Effector memory CD8-positive, alpha-beta T cell (primary cell): ENCODE results near the gene SHOC1.
"Not testable (repeated sequence)": the region's sequence is repeated elsewhere in the genome, so short reads cannot be mapped to it uniquely, and the experiment has no call there.

Source experiments
- ATAC-seq: fragments of 150-1000 bp; cut with Tn5 transposase; replicated peaks from 2 replicates; pipeline ENCODE4 v1.10.0; 2021; ENCODE audit warnings: mild to moderate bottlenecking, moderate library complexity
- DNase-seq, 3 experiments: peaks; one replicate each; pipeline ENCODE4 v3.0.0; 2021
- H3K27ac Mint-ChIP-seq, 2 donors: one replicate each; pipeline ENCODE4 v1.8.0; 2022; ENCODE audit warnings: mild to moderate bottlenecking in 2 of 2, mixed read lengths in 2 of 2, moderate library complexity in 2 of 2
- H3K27me3 Mint-ChIP-seq, 2 donors: one replicate each; pipeline ENCODE4 v1.8.0; 2022; ENCODE audit warnings: mixed read lengths in 2 of 2
- H3K36me3 Mint-ChIP-seq: one replicate; pipeline ENCODE4 v1.8.0; 2022; ENCODE audit warnings: mild to moderate bottlenecking, moderate library complexity, mixed read lengths; ENCODE audit not compliant: insufficient read depth
- H3K4me1 Mint-ChIP-seq, 2 donors: one replicate each; pipeline ENCODE4 v1.8.0; 2022; ENCODE audit warnings: low read depth in 2 of 2, mixed read lengths in 2 of 2
- H3K4me3 Mint-ChIP-seq, 2 donors: one replicate each; pipeline ENCODE4 v1.8.0; 2022; ENCODE audit warnings: mild to moderate bottlenecking in 2 of 2, mixed read lengths in 2 of 2, moderate library complexity in 2 of 2
- H3K9me3 Mint-ChIP-seq, 2 donors: one replicate each; pipeline ENCODE4 v1.8.0; 2022; ENCODE audit warnings: mixed read lengths in 2 of 2

The SHOC1 gene

DNA sequence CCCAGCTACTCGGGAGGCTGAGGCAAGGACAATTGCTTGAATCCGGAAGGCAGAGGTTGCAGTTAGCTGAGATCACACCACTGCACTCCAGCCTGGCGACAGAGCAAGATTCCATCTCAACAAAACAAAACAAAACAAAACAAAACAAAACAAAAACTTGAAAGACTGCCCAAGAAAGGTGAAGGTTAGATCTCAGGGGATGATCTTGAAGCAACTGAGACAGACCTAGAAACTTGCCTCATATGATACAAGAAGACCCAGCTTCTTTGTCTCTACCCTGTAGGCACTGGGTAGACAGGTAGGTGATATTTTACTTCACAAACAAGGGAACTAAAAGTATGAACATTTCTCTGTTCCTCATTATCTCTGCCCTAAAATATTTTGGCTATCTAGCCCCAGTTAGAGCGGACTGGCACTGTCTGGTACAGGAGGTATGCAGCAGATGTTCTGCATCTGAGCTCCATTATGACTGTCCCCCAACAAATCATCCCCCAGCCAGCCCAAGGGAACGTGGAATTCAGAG lies 26.3 kb upstream of the SHOC1 start:
- Mint-ChIP-seq H3K4me3 (no peak overlapping the region), H3K36me3 (no peaks in the 10 kb centered on the region), H3K27me3 (peaks cover 15 to 17% of the 10 kb centered on the region in 2 donors), H3K4me1 (no peaks in the 10 kb centered on the region), H3K9me3 (no peaks in the 10 kb centered on the region), H3K27ac (no peak overlapping the region)
- no peak for DNase-seq
- ATAC-seq, result no peak

DNA sequence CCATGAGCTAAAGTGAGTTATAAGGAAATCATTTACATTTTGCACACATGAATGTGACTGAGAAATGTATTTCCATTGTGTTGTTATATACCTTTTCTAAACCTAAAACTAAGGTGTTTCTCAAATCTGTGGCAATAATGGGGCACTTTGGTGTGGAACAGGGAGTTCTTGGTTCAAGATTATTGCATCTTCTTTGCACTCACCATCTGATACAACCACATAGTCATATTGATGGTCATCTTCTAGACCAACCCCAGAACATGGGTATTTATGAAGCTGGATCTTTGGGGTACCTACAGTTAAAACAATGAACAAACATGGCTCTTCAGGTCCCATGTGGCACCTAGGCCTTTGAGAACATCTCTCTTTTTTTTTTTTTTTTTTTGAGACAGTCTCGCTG lies 24.6 kb upstream of the SHOC1 start:
- no peak for ATAC-seq
- DNase-seq, result no peak
- H3K27me3 Mint-ChIP-seq, result peaks cover 15 to 25% of the 10 kb centered on the region in 2 donors
- H3K4me1 Mint-ChIP-seq, result peaks cover 0 to 1% of the 10 kb centered on the region in 2 donors
- no peaks in the 10 kb centered on the region for H3K9me3 Mint-ChIP-seq
- H3K36me3 Mint-ChIP-seq, result no peaks in the 10 kb centered on the region
- H3K27ac Mint-ChIP-seq, result no peak overlapping the region
- H3K4me3 Mint-ChIP-seq, result no peak overlapping the region

DNA sequence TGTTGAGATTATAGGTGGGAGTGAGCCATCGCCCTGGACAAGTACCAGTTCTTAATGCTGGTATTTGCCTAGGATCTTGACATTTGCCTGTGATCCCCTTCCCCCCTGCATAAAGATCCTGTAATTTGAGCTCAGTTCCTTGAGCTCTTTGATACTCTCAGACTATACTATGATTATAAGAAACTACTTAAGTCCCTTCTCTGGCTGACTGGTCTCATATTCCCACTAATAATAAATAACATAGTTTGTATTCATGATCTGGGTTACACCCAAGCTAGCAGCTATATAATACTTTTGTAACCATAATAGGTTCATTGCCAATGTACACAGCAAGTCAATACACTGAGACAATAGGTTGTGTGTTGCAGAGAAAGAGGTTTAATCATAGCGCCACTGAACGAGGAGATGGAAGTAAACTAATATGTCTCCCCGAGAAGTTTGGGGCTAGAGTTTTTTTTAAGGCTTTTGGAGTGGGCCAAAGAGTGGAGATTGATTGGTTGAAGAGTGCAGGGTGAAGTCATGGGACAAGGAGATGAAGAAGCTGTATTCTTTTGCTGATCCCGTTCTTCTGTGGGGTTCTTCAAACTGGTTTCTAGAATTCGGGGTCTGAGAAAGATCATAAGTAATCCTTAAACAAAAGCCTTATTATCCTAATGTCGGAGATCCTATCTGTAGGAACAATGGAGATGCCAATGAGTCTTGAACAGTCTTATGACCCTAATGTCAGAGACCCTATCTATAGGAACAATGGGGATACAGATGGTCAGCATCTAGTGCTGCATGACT lies 20.7 kb upstream of the SHOC1 start:
- no peaks in the 10 kb centered on the region for H3K9me3 Mint-ChIP-seq
- H3K4me3 Mint-ChIP-seq, result no peak overlapping the region
- no peaks in the 10 kb centered on the region for H3K36me3 Mint-ChIP-seq
- peaks cover 4 to 14% of the 10 kb centered on the region in 2 donors for H3K27me3 Mint-ChIP-seq
- H3K4me1 Mint-ChIP-seq, result peaks cover 0 to 1% of the 10 kb centered on the region in 2 donors
- DNase-seq, result no peak
- ATAC-seq, result no peak
- no peak overlapping the region for H3K27ac Mint-ChIP-seq

DNA sequence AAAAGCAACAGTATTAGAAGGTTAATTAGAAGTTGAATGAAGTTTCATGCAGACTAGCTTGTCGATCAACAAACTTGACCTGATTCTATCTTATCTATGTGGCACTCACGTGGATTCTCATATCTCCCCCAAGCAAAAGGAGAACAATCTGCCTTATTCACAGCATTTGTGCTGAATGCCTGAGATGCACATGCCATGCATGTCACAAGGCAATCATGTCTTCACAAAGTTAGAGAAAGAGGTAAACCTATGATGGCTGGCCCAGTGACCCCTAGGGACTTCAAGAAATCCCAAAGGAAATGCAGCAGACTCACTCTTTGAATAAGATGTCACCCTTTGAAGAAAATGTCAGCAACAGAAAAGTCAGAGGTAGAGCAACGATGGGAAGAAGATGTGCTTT lies 17.6 kb upstream of the SHOC1 start:
- Mint-ChIP-seq H3K36me3 (no peaks in the 10 kb centered on the region), H3K27me3 (peaks cover 0 to 8% of the 10 kb centered on the region in 2 donors), H3K9me3 (no peaks in the 10 kb centered on the region), H3K4me3 (no peak overlapping the region), H3K4me1 (peaks cover 0 to 1% of the 10 kb centered on the region in 2 donors), H3K27ac (no peak overlapping the region)
- DNase-seq (no peak), ATAC-seq (no peak)

DNA sequence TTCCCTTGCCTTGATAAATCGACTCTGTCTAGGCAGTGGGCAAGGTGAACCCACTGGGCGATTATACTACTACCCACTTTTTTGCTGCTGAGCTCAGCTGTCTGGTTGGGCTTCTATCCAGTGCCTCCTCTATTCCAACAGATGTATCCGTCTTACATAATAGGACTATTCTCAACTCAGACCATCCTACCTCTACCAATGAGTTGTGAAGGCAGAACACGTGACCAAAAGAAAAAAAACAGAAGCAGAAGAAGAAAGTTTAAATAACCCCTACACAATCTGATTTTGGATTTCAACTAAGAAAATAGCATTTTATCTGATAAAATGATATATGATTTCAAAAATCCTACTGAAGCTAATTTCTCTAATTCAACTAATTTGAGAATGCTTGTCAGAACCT lies 16.2 kb upstream of the SHOC1 start:
- ATAC-seq, result no peak

DNA sequence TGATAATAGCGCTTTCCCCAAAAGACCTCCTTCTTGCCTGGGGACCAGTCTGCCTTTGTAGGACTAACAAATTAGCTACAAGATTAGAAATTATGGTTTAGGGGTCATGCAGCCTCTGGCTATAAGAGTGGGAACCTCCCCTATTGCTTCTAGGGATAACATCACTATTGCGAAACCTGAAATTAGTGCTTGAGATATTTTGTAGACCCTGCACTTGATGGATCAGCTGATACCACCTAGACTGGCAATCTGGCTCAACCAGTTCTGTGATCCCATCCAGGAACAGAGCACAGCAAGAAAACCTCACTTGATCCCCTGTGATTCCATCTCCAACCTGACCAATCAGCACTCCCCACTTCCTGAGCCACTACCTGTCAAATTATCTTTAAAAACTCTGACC lies 15.7 kb upstream of the SHOC1 start:
- H3K36me3 Mint-ChIP-seq, H3K27ac Mint-ChIP-seq, H3K4me1 Mint-ChIP-seq, H3K4me3 Mint-ChIP-seq, ATAC-seq, H3K9me3 Mint-ChIP-seq, DNase-seq: not testable (repeated sequence)
- peaks cover 0 to 12% of the 10 kb centered on the region in 2 donors for H3K27me3 Mint-ChIP-seq

More for the DNA sequence above, 16.2 kb upstream of the SHOC1 start:
- no peak overlapping the region for H3K4me3 Mint-ChIP-seq
- no peaks in the 10 kb centered on the region for H3K9me3 Mint-ChIP-seq
- no peaks in the 10 kb centered on the region for H3K36me3 Mint-ChIP-seq
- DNase-seq, result no peak
- peaks cover 0 to 12% of the 10 kb centered on the region in 2 donors for H3K27me3 Mint-ChIP-seq
- no peak overlapping the region for H3K27ac Mint-ChIP-seq
- H3K4me1 Mint-ChIP-seq, result peaks cover 0 to 1% of the 10 kb centered on the region in 2 donors

DNA sequence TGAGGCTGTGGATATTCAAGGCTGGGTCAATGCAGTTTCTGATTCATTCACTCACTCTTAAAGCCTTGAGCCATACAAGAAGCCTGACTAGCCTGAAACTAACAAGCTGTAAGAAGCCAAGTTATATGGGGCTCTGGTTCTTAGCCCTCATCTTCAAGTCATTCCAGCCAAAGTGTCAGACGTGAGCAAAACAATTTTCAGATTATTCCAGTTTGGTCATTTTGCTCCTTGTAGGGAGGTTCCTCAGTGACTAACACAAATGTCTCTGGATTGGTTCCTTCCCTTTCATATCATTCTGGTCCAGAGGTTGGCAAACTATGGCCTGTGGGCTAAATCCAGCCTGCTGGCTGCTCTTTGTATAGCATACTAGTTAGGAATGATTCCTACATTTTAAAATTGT lies 12.5 kb upstream of the SHOC1 start:
- Mint-ChIP-seq H3K4me1 (peaks cover 0 to 1% of the 10 kb centered on the region in 2 donors), H3K27ac (no peak overlapping the region), H3K27me3 (peaks cover 5 to 12% of the 10 kb centered on the region in 2 donors), H3K4me3 (no peak overlapping the region), H3K36me3 (no peaks in the 10 kb centered on the region), H3K9me3 (no peaks in the 10 kb centered on the region)
- DNase-seq (no peak), ATAC-seq (no peak)

DNA sequence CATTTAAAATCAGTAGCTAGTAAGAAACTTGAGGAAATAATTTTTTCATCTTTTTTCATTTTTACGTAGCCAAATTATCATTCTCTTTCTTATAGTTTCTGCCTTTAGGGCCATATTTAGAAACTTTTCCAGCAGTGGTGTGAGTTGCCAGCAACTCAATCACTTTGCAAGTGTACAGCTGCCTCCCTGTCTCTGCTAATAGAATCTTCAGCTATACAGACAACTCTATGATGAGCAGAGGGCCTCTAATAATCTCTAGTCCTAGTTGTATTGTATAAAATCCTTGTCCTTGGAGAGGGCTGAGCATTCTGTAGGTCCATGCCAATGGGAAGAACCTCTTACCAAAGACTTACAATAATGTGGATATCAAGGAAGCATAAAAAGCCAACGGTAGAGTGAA lies 11.5 kb upstream of the SHOC1 start:
- peaks cover 3% of the 10 kb centered on the region in 2 donors for H3K4me1 Mint-ChIP-seq
- peaks cover 5 to 12% of the 10 kb centered on the region in 2 donors for H3K27me3 Mint-ChIP-seq
- no peak overlapping the region for H3K27ac Mint-ChIP-seq
- no peaks in the 10 kb centered on the region for H3K36me3 Mint-ChIP-seq
- no peaks in the 10 kb centered on the region for H3K9me3 Mint-ChIP-seq
- no peak for ATAC-seq
- no peak overlapping the region for H3K4me3 Mint-ChIP-seq
- DNase-seq, result no peak

DNA sequence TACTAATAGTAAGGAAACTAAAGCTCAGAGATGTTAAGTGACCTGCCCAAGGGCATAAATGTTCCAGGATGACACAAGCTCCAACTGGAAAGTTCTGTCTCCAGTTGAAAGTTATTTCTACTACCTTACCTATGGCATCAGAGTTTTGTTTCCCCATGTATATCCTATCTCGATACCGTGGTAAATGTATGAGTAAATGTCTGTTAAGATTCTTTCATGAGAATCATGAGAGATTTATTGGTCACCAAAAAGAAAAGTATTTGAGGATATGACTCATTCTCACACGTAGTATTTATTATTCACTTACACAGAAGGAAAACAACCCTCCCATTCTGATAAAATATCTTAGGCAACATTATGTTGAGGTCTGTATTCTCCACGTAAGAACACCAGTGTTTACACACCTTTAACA lies 11.1 kb upstream of the SHOC1 start:
- no peaks in the 10 kb centered on the region for H3K36me3 Mint-ChIP-seq
- no peak for DNase-seq
- peaks cover 4 to 5% of the 10 kb centered on the region in 2 donors for H3K4me1 Mint-ChIP-seq
- no peaks in the 10 kb centered on the region for H3K9me3 Mint-ChIP-seq
- H3K27me3 Mint-ChIP-seq, result peaks cover 5 to 12% of the 10 kb centered on the region in 2 donors
- H3K4me3 Mint-ChIP-seq, result no peak overlapping the region
- no peak for ATAC-seq
- H3K27ac Mint-ChIP-seq, result no peak overlapping the region

DNA sequence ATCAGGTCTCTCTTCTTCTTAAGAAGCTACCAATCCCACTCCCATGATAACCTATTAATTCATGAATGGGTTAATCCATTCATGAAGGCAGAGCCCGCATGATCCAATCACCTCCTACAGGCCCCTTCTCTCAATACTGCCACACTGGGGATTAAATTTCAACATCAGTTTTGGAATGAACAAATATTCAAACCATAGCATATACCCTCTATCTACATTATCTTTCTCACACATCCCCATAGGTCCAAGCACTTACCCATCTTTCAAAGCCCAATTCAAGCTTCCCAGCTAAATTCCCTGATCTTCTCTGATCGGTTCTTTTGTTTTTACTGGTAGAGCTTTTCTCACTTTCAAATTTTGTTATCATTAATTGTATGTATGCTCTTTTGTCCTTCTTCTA lies 10.5 kb upstream of the SHOC1 start:
- no peak for DNase-seq
- ATAC-seq, result no peak
- Mint-ChIP-seq H3K27ac (no peak overlapping the region), H3K4me3 (no peak overlapping the region), H3K4me1 (peaks cover 4 to 9% of the 10 kb centered on the region in 2 donors), H3K36me3 (no peaks in the 10 kb centered on the region), H3K9me3 (no peaks in the 10 kb centered on the region), H3K27me3 (peaks cover 5 to 12% of the 10 kb centered on the region in 2 donors)

DNA sequence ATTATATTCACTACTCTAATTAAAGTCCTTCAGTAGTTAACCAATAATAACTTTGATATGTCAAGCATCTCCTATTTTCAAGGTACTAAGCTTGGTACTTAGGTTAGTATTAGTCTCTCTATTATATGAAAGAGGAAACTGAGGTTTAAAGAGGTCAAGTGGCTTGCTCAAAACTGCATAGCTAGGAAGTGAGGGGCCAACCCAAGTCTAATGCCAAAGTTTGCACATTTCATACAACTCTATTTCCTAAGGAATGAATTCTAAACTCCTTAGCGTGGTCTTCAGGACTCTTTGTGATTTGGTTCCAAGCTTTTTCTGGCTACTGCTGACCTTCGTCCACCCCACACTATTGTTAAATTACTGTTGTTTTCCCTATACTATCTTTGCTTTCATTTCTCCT lies 9.9 kb upstream of the SHOC1 start:
- ATAC-seq, result no peak
- Mint-ChIP-seq H3K4me3 (no peak overlapping the region), H3K27me3 (peaks cover 5 to 12% of the 10 kb centered on the region in 2 donors), H3K4me1 (peaks cover 4 to 13% of the 10 kb centered on the region in 2 donors), H3K9me3 (no peaks in the 10 kb centered on the region), H3K36me3 (no peaks in the 10 kb centered on the region), H3K27ac (no peak overlapping the region)
- DNase-seq, result no peak

DNA sequence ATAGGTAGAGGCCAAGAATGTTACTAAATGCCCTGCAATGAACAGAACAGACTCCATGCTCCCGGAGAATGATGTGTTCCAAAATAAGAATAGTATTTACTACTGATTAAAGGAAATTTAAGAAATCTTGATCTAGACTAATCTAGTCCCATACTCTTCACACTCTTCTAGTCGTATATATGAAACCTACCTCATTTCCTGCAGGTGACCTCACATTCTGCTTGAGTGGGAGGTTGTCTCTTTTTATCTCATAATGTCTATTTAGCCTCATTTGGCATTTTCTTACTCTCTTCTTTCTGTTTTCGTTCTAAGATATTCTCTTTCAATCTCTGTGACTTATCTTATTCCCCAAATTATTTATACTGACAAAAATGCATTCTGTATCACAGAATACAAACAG lies 9.2 kb upstream of the SHOC1 start:
- Mint-ChIP-seq H3K36me3 (no peaks in the 10 kb centered on the region), H3K9me3 (no peaks in the 10 kb centered on the region), H3K27ac (no peak overlapping the region), H3K27me3 (peaks cover 5 to 12% of the 10 kb centered on the region in 2 donors), H3K4me3 (no peak overlapping the region), H3K4me1 (peaks cover 4 to 13% of the 10 kb centered on the region in 2 donors)
- ATAC-seq, result no peak
- no peak for DNase-seq

DNA sequence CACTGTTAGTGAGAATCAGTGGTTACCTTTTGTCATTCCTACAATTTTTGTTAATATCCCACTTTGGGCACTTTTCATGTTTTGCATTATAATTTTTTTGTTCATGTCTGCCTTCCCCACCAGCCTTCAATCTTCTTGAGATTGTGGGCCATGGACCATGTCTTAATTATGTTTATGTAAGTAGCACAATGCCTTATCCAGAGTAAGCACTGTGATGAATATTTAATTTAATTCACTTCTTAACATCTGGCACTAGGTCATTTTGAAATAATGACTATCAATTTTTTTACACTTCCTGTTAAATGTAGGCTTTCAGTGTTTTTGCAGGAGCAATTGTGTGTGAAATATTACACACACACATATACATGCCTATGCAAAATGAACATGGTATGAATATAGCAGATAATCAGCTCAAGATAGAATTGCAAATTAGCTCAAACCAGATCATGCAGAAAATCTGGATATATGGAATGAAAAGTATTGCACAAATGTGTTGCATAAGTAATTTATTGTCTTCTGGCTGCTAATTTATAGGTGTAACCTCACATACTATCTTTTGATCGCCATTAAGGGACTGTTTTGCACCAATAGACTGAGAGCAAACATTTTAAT lies 5.3 kb upstream of the SHOC1 start:
- Mint-ChIP-seq H3K27ac (no peak overlapping the region), H3K9me3 (no peaks in the 10 kb centered on the region), H3K27me3 (peaks cover 0 to 6% of the 10 kb centered on the region in 2 donors), H3K36me3 (no peaks in the 10 kb centered on the region), H3K4me1 (peaks cover 2 to 13% of the 10 kb centered on the region in 2 donors), H3K4me3 (no peak overlapping the region)
- DNase-seq (no peak), ATAC-seq (no peak)

DNA sequence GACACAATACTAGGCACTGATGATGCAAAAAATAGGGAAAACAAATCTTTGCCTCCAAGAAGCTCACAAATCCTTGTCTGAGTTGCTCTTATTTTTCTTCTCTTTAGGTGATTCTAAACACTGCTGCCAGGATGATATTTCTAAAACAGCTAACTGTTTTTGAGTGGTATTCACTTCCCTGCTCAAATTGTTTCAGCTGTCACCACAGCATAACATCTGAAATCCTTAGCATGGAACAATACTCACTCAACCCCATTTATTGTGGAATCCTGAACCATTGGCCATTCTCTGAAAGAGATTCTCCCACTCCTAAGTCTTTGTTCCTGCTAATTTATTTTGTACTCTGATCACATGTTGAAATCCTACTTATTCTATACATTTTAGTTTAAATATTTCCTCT lies 4.8 kb upstream of the SHOC1 start:
- H3K9me3 Mint-ChIP-seq, result no peaks in the 10 kb centered on the region
- peaks cover 0 to 10% of the 10 kb centered on the region in 2 donors for H3K27me3 Mint-ChIP-seq
- DNase-seq (no peak), ATAC-seq (no peak)
- no peaks in the 10 kb centered on the region for H3K36me3 Mint-ChIP-seq
- H3K4me3 Mint-ChIP-seq, result no peak overlapping the region
- H3K4me1 Mint-ChIP-seq, result peaks cover 2 to 13% of the 10 kb centered on the region in 2 donors
- H3K27ac Mint-ChIP-seq, result no peak overlapping the region
